ENCODE results near the gene PSMD7.

The PSMD7 gene

DNA sequence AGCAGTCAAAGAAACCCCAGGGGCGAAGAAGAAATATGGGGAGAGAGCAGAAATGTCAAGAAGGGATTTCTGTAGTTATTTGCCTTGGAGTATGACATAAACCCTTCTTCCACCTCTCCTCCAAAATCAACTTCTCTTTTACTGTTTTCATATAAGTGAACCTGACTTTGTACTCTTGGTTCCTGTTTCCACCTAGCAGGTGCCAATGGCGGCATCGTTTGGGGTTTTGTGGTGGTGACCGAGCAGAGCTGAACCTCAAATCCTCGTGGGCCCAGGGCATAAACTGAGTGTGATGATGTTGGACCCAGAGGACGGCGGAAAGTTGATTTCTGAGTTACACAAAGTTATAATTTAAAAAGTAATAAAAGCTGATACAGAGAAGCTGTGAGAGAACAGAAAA lies 39.6 kb upstream of the PSMD7 start:
- WGBS (ENCODE audit: extremely low coverage, insufficient coverage, low lambda C conversion rate) = no CpG with 5 or more reads among the region's 7 CpGs

DNA sequence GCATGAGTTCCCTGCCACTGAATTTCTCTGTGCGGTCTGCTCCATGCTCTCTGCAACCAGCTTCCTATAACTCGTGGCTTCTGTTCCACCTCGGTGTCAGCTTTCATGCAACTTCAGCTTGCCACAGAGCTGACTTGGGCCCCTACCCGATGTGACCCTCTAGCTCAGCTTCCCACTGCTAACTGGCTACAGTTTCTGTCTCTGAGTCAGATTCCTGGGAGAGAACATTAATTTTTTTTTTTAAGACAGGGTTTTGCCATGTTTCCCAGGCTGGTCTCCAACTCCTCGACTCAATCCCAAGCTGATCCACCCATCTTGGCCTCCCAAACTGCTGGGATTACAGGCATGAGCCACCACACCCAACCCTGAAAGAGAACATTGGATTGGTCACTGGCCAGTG lies 35.5 kb upstream of the PSMD7 start:
- no peaks in the 10 kb centered on the region for H3K36me3 ChIP-seq (ENCODE audit: control insufficient read depth, insufficient read depth, low read length)
- no peak overlapping the region for H4K5ac ChIP-seq (ENCODE audit: low read length)
- no peaks in the 10 kb centered on the region for H3K79me2 ChIP-seq (ENCODE audit: control insufficient read depth, insufficient read depth, low read length)
- H3K4me3 ChIP-seq (ENCODE audit: low read length) = no peak overlapping the region
- WGBS (ENCODE audit: extremely low coverage, insufficient coverage, low lambda C conversion rate) = no CpG with 5 or more reads among the region's 5 CpGs
- no peak for DNase-seq
- H2BK15ac ChIP-seq (replicated peaks; ENCODE audit: low read depth) = no peak overlapping the region
- H4K8ac ChIP-seq (ENCODE audit: low read depth, low read length) = no peak overlapping the region
- H3K18ac ChIP-seq (ENCODE audit: low read length) = no peak overlapping the region
- H3K79me1 ChIP-seq (ENCODE audit: low read length) = no peaks in the 10 kb centered on the region
- H3K4ac ChIP-seq (ENCODE audit: low read depth, low read length) = no peak overlapping the region
- no peak overlapping the region for H3K9ac ChIP-seq (ENCODE audit: low read length)
- H3K56ac ChIP-seq (ENCODE audit: low read length) = no peak overlapping the region
- no peak overlapping the region for H2AK5ac ChIP-seq (ENCODE audit: low read length)
- no peak overlapping the region for H3K27ac ChIP-seq (ENCODE audit: low read depth, low read length)
- H3K23ac ChIP-seq (ENCODE audit: low read length) = no peak overlapping the region
- no peak overlapping the region for H2BK5ac ChIP-seq (ENCODE audit: low read length)
- no peaks in the 10 kb centered on the region for H3K27me3 ChIP-seq (ENCODE audit: insufficient read depth, low read length, poor library complexity)
- H3K4me2 ChIP-seq (ENCODE audit: low read length) = no peak overlapping the region
- no peaks in the 10 kb centered on the region for H3K4me1 ChIP-seq (ENCODE audit: control insufficient read depth, low read depth, low read length)
- no peak overlapping the region for H2BK120ac ChIP-seq (ENCODE audit: low read depth, low read length)

More for the DNA sequence above, 39.6 kb upstream of the PSMD7 start:
- Histone ChIP-seq H3K4me3 (ENCODE audit: low read length) (no peak overlapping the region), H3K36me3 (ENCODE audit: control insufficient read depth, insufficient read depth, low read length) (no peaks in the 10 kb centered on the region), H2BK5ac (ENCODE audit: low read length) (no peak overlapping the region), H3K18ac (ENCODE audit: low read length) (no peak overlapping the region), H3K27me3 (ENCODE audit: insufficient read depth, low read length, poor library complexity) (no peaks in the 10 kb centered on the region), H3K23ac (ENCODE audit: low read length) (no peak overlapping the region), H3K4ac (ENCODE audit: low read depth, low read length) (no peak overlapping the region), H4K8ac (ENCODE audit: low read depth, low read length) (no peak overlapping the region), H2AK5ac (ENCODE audit: low read length) (no peak overlapping the region), H3K56ac (ENCODE audit: low read length) (no peak overlapping the region), H3K79me1 (ENCODE audit: low read length) (no peaks in the 10 kb centered on the region), H4K5ac (ENCODE audit: low read length) (no peak overlapping the region), H3K4me1 (ENCODE audit: control insufficient read depth, low read depth, low read length) (no peaks in the 10 kb centered on the region), H3K4me2 (ENCODE audit: low read length) (no peak overlapping the region), H3K79me2 (ENCODE audit: control insufficient read depth, insufficient read depth, low read length) (no peaks in the 10 kb centered on the region), H3K9ac (ENCODE audit: low read length) (no peak overlapping the region), H2BK15ac (replicated peaks; ENCODE audit: low read depth) (no peak overlapping the region), H2BK120ac (ENCODE audit: low read depth, low read length) (no peak overlapping the region), H3K27ac (ENCODE audit: low read depth, low read length) (no peak overlapping the region)
- no peak for DNase-seq

DNA sequence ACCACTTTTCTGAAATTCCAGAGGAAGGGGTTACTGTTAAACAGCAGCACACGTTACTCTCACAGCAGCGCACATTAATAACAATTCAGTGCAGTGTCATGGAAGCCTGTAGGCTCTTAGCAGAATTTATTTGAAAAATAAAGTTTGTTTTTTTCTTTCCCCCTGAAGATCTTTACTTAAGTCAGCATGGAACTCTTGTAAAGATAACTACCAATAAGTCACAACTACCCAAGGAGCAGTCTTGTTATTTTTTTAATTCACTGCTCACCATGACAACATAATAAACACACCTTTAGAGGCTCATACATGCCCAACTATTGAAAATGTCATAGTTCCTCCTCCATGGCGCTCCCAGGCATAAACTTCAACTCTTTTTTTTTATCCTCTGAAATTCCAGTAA lies 31.8 kb upstream of the PSMD7 start:
- H3K27me3 ChIP-seq (ENCODE audit: insufficient read depth, low read length, poor library complexity) = no peaks in the 10 kb centered on the region
- H3K36me3 ChIP-seq (ENCODE audit: control insufficient read depth, insufficient read depth, low read length) = no peaks in the 10 kb centered on the region
- H3K79me1 ChIP-seq (ENCODE audit: low read length) = no peaks in the 10 kb centered on the region
- no CpG with 5 or more reads among the region's 3 CpGs for WGBS (ENCODE audit: extremely low coverage, insufficient coverage, low lambda C conversion rate)
- H2BK120ac ChIP-seq (ENCODE audit: low read depth, low read length) = no peak overlapping the region
- no peaks in the 10 kb centered on the region for H3K4me1 ChIP-seq (ENCODE audit: control insufficient read depth, low read depth, low read length)
- no peak for DNase-seq
- H3K9ac ChIP-seq (ENCODE audit: low read length) = no peak overlapping the region
- no peaks in the 10 kb centered on the region for H3K79me2 ChIP-seq (ENCODE audit: control insufficient read depth, insufficient read depth, low read length)
- no peak overlapping the region for H3K4ac ChIP-seq (ENCODE audit: low read depth, low read length)
- no peak overlapping the region for H4K5ac ChIP-seq (ENCODE audit: low read length)
- H3K23ac ChIP-seq (ENCODE audit: low read length) = no peak overlapping the region
- no peak overlapping the region for H3K27ac ChIP-seq (ENCODE audit: low read depth, low read length)
- no peak overlapping the region for H2BK15ac ChIP-seq (replicated peaks; ENCODE audit: low read depth)
- H3K18ac ChIP-seq (ENCODE audit: low read length) = no peak overlapping the region
- no peak overlapping the region for H3K4me2 ChIP-seq (ENCODE audit: low read length)
- H3K56ac ChIP-seq (ENCODE audit: low read length) = no peak overlapping the region
- no peak overlapping the region for H3K4me3 ChIP-seq (ENCODE audit: low read length)
- H2AK5ac ChIP-seq (ENCODE audit: low read length) = no peak overlapping the region
- no peak overlapping the region for H2BK5ac ChIP-seq (ENCODE audit: low read length)
- H4K8ac ChIP-seq (ENCODE audit: low read depth, low read length) = no peak overlapping the region

DNA sequence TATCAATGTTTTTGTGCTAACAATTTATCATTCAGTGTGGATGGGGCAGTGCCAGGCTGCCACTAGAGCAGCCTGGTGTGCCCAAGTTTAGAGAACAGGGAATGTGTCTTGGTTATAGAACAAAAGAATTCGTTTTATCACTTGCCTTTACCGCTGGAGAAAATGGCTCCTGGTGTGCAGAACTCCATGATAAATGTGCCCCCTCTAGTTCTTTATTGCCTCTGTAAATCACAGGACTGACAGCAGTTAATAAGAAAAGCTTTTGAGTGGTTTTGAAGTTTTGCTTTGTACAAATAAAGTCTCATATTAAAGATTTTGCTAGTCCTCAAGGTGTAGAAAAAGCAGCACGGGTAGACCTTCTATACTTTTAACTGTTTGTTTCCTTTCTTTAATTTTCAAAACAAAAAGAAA lies 28.2 kb upstream of the PSMD7 start:
- no peak overlapping the region for H2BK120ac ChIP-seq (ENCODE audit: low read depth, low read length)
- no peak for DNase-seq
- H3K27me3 ChIP-seq (ENCODE audit: insufficient read depth, low read length, poor library complexity) = no peaks in the 10 kb centered on the region
- H2AK5ac ChIP-seq (ENCODE audit: low read length) = no peak overlapping the region
- no peak overlapping the region for H4K5ac ChIP-seq (ENCODE audit: low read length)
- no peaks in the 10 kb centered on the region for H3K79me1 ChIP-seq (ENCODE audit: low read length)
- H3K9ac ChIP-seq (ENCODE audit: low read length) = no peak overlapping the region
- H3K23ac ChIP-seq (ENCODE audit: low read length) = no peak overlapping the region
- no peaks in the 10 kb centered on the region for H3K4me1 ChIP-seq (ENCODE audit: control insufficient read depth, low read depth, low read length)
- no peak overlapping the region for H3K27ac ChIP-seq (ENCODE audit: low read depth, low read length)
- no peak overlapping the region for H3K18ac ChIP-seq (ENCODE audit: low read length)
- H3K4ac ChIP-seq (ENCODE audit: low read depth, low read length) = no peak overlapping the region
- no peaks in the 10 kb centered on the region for H3K36me3 ChIP-seq (ENCODE audit: control insufficient read depth, insufficient read depth, low read length)
- H3K79me2 ChIP-seq (ENCODE audit: control insufficient read depth, insufficient read depth, low read length) = no peaks in the 10 kb centered on the region
- WGBS (ENCODE audit: extremely low coverage, insufficient coverage, low lambda C conversion rate) = no CpG with 5 or more reads among the region's 3 CpGs
- no peak overlapping the region for H2BK5ac ChIP-seq (ENCODE audit: low read length)
- H3K4me2 ChIP-seq (ENCODE audit: low read length) = no peak overlapping the region
- H3K56ac ChIP-seq (ENCODE audit: low read length) = no peak overlapping the region
- H4K8ac ChIP-seq (ENCODE audit: low read depth, low read length) = no peak overlapping the region
- no peak overlapping the region for H2BK15ac ChIP-seq (replicated peaks; ENCODE audit: low read depth)
- no peak overlapping the region for H3K4me3 ChIP-seq (ENCODE audit: low read length)

DNA sequence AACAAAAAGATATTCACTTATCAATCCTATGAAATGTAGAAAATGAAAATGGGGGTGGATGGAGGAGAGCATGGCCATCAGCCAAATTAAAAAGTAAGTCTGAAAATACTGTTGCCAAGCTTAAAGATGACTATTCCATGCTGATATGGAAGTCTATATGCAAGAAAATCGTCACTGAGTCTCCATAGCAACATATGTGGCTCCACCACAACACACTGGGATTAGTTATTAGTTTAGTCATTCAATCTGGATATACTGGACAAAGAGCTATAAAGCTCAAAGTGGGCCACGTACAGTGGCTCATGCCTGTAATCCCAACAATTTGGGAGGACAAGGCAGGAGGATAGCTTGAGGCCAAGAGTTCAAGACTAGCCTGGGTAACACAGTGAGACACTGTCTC lies 24.7 kb upstream of the PSMD7 start:
- Histone ChIP-seq H3K4ac (ENCODE audit: low read depth, low read length) (no peak overlapping the region), H3K4me2 (ENCODE audit: low read length) (no peak overlapping the region), H3K18ac (ENCODE audit: low read length) (no peak overlapping the region), H4K5ac (ENCODE audit: low read length) (no peak overlapping the region), H2BK5ac (ENCODE audit: low read length) (no peak overlapping the region), H3K4me3 (ENCODE audit: low read length) (no peak overlapping the region), H3K23ac (ENCODE audit: low read length) (no peak overlapping the region), H3K27ac (ENCODE audit: low read depth, low read length) (no peak overlapping the region), H3K36me3 (ENCODE audit: control insufficient read depth, insufficient read depth, low read length) (no peaks in the 10 kb centered on the region), H2BK15ac (replicated peaks; ENCODE audit: low read depth) (no peak overlapping the region), H4K8ac (ENCODE audit: low read depth, low read length) (no peak overlapping the region), H3K4me1 (ENCODE audit: control insufficient read depth, low read depth, low read length) (no peaks in the 10 kb centered on the region), H3K79me2 (ENCODE audit: control insufficient read depth, insufficient read depth, low read length) (no peaks in the 10 kb centered on the region), H3K9ac (ENCODE audit: low read length) (no peak overlapping the region), H2BK120ac (ENCODE audit: low read depth, low read length) (no peak overlapping the region), H3K27me3 (ENCODE audit: insufficient read depth, low read length, poor library complexity) (no peaks in the 10 kb centered on the region), H3K56ac (ENCODE audit: low read length) (no peak overlapping the region), H3K79me1 (ENCODE audit: low read length) (no peaks in the 10 kb centered on the region), H2AK5ac (ENCODE audit: low read length) (no peak overlapping the region)
- WGBS (ENCODE audit: extremely low coverage, insufficient coverage, low lambda C conversion rate) = no CpG with 5 or more reads among the region's 2 CpGs
- DNase-seq = no peak

DNA sequence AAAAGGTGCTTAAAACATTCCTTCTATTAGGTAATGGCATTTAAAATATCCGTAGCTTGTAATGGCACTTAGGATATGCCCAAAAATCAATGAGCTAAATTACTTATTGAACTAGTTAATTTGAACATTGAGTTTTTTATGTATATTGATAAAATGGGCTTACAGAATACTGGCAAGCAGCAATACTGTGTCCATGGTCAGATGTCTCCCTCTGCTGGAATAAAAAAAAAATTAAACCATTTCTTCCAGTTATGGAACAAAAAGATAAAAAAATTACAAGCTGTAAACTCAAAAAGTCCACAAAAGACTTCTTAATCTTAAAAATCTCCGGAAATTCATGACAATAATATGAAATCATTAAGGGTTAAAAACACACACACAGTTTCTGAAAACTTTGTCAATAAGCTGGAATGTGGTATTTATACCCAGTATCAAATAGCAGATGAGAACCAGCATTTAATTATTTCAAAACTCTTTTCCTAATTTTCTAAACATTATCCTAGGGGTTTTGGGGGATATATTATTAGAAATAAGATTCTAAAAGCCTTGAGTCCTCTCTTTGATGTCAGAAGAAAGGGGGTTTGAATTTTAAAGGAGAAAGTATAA lies 21.5 kb upstream of the PSMD7 start:
- H3K18ac ChIP-seq (ENCODE audit: low read length) = no peak overlapping the region

More for the DNA sequence above, 21.5 kb upstream of the PSMD7 start:
- Histone ChIP-seq H3K27ac (ENCODE audit: low read depth, low read length) (no peak overlapping the region), H4K5ac (ENCODE audit: low read length) (no peak overlapping the region), H3K79me1 (ENCODE audit: low read length) (no peaks in the 10 kb centered on the region), H2BK120ac (ENCODE audit: low read depth, low read length) (no peak overlapping the region), H3K4ac (ENCODE audit: low read depth, low read length) (no peak overlapping the region), H2BK5ac (ENCODE audit: low read length) (no peak overlapping the region), H3K36me3 (ENCODE audit: control insufficient read depth, insufficient read depth, low read length) (no peaks in the 10 kb centered on the region), H4K8ac (ENCODE audit: low read depth, low read length) (no peak overlapping the region), H3K4me1 (ENCODE audit: control insufficient read depth, low read depth, low read length) (no peaks in the 10 kb centered on the region), H3K4me3 (ENCODE audit: low read length) (no peak overlapping the region), H3K23ac (ENCODE audit: low read length) (no peak overlapping the region), H2BK15ac (replicated peaks; ENCODE audit: low read depth) (no peak overlapping the region), H3K4me2 (ENCODE audit: low read length) (no peak overlapping the region), H3K79me2 (ENCODE audit: control insufficient read depth, insufficient read depth, low read length) (no peaks in the 10 kb centered on the region), H3K56ac (ENCODE audit: low read length) (no peak overlapping the region), H3K9ac (ENCODE audit: low read length) (no peak overlapping the region), H3K27me3 (ENCODE audit: insufficient read depth, low read length, poor library complexity) (no peaks in the 10 kb centered on the region), H2AK5ac (ENCODE audit: low read length) (no peak overlapping the region)
- no CpG with 5 or more reads among the region's 2 CpGs for WGBS (ENCODE audit: extremely low coverage, insufficient coverage, low lambda C conversion rate)
- no peak for DNase-seq
